Measurements from ENCODE around the gene LCMT2. TPM values are rescaled to one million over a fixed set of nuclear protein-coding genes. Genes with fewer than 3 reads are reported as not detected.

Gene LCMT2
- total RNA-seq, 1 donor = 6.9 TPM

DNA sequence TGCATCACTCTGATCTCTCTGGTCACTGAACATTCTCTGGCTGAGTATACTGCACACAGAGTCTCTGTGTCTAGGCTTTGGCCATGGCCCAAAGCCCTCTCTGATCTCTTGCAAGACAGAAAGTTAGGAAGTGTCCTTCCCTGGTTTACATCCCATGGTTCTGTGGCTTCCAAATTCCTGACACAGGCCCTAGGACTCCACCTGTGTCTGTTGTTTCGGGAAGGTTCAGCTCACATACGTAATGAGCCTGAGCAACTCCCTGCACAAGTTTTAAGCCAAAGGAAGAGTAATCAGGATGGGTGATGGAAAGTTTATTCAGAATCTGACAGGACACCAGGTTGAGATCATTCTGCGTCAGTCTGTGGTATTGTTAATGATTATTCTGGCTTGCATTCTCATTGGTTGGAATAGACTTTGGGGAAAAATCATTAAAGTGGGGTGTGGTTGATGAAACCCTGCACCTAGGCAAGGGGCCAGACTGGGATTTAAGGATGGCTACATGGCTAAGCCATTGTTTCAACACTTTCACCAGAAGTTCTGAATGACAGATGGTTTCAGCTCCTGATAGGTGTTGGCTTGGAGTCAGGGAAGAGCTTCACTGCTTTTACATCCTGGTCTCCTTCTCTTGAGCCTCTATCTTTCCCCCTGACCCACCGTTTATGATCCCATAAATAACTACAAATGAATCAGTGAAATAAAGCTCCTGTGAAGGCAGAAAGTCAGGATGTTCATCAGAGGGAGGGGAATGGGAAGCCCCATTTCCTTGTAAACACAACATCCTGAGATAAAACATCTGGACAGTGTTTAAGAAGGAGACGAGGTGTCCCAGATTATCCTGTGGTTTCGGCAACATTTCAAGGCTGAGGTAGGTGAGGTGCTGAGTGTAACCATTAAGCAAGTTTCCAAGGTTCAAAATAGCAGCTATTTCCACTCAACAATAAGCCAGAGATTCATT is 14.1 kb downstream of the LCMT2 start:
- H2AFZ ChIP-seq (ENCODE audit: low read length) = no peak overlapping the region
- TF ChIP-seq, protein P1, sequence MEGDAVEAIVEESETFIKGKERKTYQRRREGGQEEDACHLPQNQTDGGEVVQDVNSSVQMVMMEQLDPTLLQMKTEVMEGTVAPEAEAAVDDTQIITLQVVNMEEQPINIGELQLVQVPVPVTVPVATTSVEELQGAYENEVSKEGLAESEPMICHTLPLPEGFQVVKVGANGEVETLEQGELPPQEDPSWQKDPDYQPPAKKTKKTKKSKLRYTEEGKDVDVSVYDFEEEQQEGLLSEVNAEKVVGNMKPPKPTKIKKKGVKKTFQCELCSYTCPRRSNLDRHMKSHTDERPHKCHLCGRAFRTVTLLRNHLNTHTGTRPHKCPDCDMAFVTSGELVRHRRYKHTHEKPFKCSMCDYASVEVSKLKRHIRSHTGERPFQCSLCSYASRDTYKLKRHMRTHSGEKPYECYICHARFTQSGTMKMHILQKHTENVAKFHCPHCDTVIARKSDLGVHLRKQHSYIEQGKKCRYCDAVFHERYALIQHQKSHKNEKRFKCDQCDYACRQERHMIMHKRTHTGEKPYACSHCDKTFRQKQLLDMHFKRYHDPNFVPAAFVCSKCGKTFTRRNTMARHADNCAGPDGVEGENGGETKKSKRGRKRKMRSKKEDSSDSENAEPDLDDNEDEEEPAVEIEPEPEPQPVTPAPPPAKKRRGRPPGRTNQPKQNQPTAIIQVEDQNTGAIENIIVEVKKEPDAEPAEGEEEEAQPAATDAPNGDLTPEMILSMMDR (IDR thresholded peaks at IDR 0.05; ENCODE audit: extremely low read depth, low read depth, low read length) = no peak
- no peaks in the 10 kb centered on the region for H3K79me2 ChIP-seq (ENCODE audit: insufficient read depth, low read length)
- no peaks in the 10 kb centered on the region for H3K36me3 ChIP-seq (ENCODE audit: insufficient read depth, low read length)
- no peak overlapping the region for H3K4me2 ChIP-seq (ENCODE audit: insufficient read depth, low read length)
- no peak for DNase-seq (ENCODE audit: insufficient read length, low spot score, missing footprints)
- H3K27ac ChIP-seq (ENCODE audit: low read depth, low read length) = no peak overlapping the region
- peaks cover 37% of the 10 kb centered on the region for H3K27me3 ChIP-seq (ENCODE audit: insufficient read depth, low read length)
- no peaks in the 10 kb centered on the region for H3K4me1 ChIP-seq (ENCODE audit: insufficient read depth, low read length)
- H3K4me3 ChIP-seq (ENCODE audit: insufficient read depth, low read length) = no peak overlapping the region
- no peaks in the 10 kb centered on the region for H4K20me1 ChIP-seq (ENCODE audit: insufficient read depth, low read length)
- H3K9me3 ChIP-seq (ENCODE audit: low read depth, low read length) = peaks cover 4% of the 10 kb centered on the region

DNA sequence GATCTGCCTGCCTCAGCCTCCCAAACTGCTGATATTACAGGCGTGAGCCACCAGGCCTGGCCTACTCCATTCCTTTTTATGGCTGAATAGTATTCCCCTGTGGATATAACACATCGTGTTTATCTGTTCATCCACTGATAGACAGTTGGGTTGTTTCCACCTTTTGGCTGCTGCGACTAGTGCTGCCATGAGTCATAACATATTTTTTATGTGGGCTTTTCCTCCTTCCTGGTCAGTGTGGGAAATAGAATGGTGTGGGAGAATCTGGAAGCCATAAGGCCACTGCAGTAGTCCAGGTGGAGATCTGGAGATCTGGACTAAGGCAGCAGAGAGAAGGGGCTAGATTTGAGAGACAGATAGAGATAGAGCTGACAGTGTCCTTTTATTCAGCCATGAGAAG is 16.2 kb downstream of the LCMT2 start:
- TF ChIP-seq, protein P1 (IDR thresholded peaks at IDR 0.05; ENCODE audit: extremely low read depth, low read depth, low read length) = no peak
- H3K36me3 ChIP-seq (ENCODE audit: insufficient read depth, low read length) = no peaks in the 10 kb centered on the region
- H3K79me2 ChIP-seq (ENCODE audit: insufficient read depth, low read length) = no peaks in the 10 kb centered on the region
- H3K27ac ChIP-seq (ENCODE audit: low read depth, low read length) = no peak overlapping the region
- no peaks in the 10 kb centered on the region for H3K4me1 ChIP-seq (ENCODE audit: insufficient read depth, low read length)
- H2AFZ ChIP-seq (ENCODE audit: low read length) = no peak overlapping the region
- no peak for DNase-seq (ENCODE audit: insufficient read length, low spot score, missing footprints)
- peaks cover 4% of the 10 kb centered on the region for H3K9me3 ChIP-seq (ENCODE audit: low read depth, low read length)
- no peak overlapping the region for H3K4me2 ChIP-seq (ENCODE audit: insufficient read depth, low read length)
- no peak overlapping the region for H3K4me3 ChIP-seq (ENCODE audit: insufficient read depth, low read length)
- peaks cover 40% of the 10 kb centered on the region for H3K27me3 ChIP-seq (ENCODE audit: insufficient read depth, low read length)
- no peaks in the 10 kb centered on the region for H4K20me1 ChIP-seq (ENCODE audit: insufficient read depth, low read length)

DNA sequence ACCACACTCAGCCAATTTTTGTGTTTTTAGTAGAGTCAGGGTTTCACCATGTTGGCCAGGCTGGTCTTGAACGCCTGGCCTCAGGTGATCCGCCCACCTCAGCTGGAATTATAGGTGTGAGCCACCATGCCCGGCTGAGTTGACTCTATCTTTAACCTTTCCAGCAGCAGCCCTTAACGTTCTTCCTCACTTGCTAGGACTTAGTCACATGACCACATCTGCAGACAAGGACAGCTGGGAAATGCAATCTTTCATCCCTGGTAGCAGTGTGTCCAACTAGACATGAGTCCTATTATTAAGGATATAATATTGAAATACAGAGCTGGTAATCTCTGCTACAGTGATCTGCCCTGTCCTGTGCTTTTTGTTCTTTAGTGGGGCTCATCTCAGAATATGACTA is 18.0 kb downstream of the LCMT2 start:
- H3K4me2 ChIP-seq (ENCODE audit: insufficient read depth, low read length) = no peak overlapping the region
- no peak overlapping the region for H2AFZ ChIP-seq (ENCODE audit: low read length)
- H3K27ac ChIP-seq (ENCODE audit: low read depth, low read length) = no peak overlapping the region
- H3K4me1 ChIP-seq (ENCODE audit: insufficient read depth, low read length) = no peaks in the 10 kb centered on the region
- H3K9me3 ChIP-seq (ENCODE audit: low read depth, low read length) = peaks cover 4% of the 10 kb centered on the region
- TF ChIP-seq, protein P1 (IDR thresholded peaks at IDR 0.05; ENCODE audit: extremely low read depth, low read depth, low read length) = no peak
- peaks cover 45% of the 10 kb centered on the region for H3K27me3 ChIP-seq (ENCODE audit: insufficient read depth, low read length)
- no peaks in the 10 kb centered on the region for H4K20me1 ChIP-seq (ENCODE audit: insufficient read depth, low read length)
- no peaks in the 10 kb centered on the region for H3K36me3 ChIP-seq (ENCODE audit: insufficient read depth, low read length)
- DNase-seq (ENCODE audit: insufficient read length, low spot score, missing footprints) = no peak
- H3K4me3 ChIP-seq (ENCODE audit: insufficient read depth, low read length) = no peak overlapping the region
- no peaks in the 10 kb centered on the region for H3K79me2 ChIP-seq (ENCODE audit: insufficient read depth, low read length)

DNA sequence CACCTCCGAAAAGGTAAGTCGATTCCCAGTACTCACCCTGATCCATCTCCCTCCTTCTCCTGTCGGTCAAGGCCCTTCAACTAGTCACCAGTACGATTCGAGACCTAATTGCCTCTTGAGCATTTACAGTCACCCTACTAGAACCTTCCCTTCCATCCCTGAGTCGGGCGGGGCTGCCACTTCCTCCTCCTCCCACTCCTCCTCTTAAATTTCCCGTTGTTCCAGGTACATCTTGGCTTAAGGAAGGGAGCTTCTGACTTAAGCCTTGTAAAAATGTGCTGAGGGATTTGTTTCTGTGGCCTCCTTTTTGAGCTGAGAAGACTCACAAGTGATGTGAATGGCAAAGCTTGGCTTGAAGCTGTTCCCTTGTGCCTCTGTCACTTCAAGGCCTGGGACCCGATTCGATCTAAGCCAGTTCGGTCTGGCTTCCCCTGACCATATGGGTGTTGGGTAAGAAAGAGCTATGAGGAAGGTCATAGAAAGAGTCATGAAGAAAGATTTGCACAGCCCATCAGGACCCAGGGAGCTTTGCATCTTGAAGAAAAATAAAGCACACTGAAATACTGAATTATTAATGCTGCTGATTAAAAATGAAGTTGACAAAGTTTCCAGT is 28.1 kb downstream of the LCMT2 start, which contains the start of gene TGM7:
TGM7 (minus strand) TSS at position 51 of the 613 bp plus-strand sequence.
- Histone ChIP-seq H2AFZ (ENCODE audit: low read length) (no peak within 1 kb of the TSS), H3K36me3 (ENCODE audit: insufficient read depth, low read length) (no peaks in the 10 kb centered on the region), H3K4me1 (ENCODE audit: insufficient read depth, low read length) (no peaks in the 10 kb centered on the region), H3K27ac (ENCODE audit: low read depth, low read length) (no peak within 1 kb of the TSS), H3K4me3 (ENCODE audit: insufficient read depth, low read length) (no peak within 1 kb of the TSS), H3K79me2 (ENCODE audit: insufficient read depth, low read length) (no peaks in the 10 kb centered on the region), H3K27me3 (ENCODE audit: insufficient read depth, low read length) (peaks cover 39% of the 10 kb centered on the region), H3K4me2 (ENCODE audit: insufficient read depth, low read length) (no peak within 1 kb of the TSS), H4K20me1 (ENCODE audit: insufficient read depth, low read length) (no peaks in the 10 kb centered on the region), H3K9me3 (ENCODE audit: low read depth, low read length) (no peaks in the 10 kb centered on the region)
- TF ChIP-seq, protein P1 (IDR thresholded peaks at IDR 0.05; ENCODE audit: extremely low read depth, low read depth, low read length) = no peak
- no peak for DNase-seq (ENCODE audit: insufficient read length, low spot score, missing footprints)

Data from osteoblast (primary cell).